Measurements from ENCODE around the gene ST3GAL5. TPM values are rescaled to one million over a fixed set of nuclear protein-coding genes. Genes with fewer than 3 reads are reported as not detected.

The ST3GAL5 gene
- total and polyA plus RNA-seq, 2 of the 8 experiments (the other 6 are each of a cell fraction or from before 2014, with no cell fraction given), result 1.9 to 4.5 TPM

- 93% methylated on average over 9 of the region's 9 CpGs; no CpG with 5 or more reads in 1 of the 2 experiments for WGBS, 2 experiments (ENCODE audit: extremely low coverage in 1 of 2, insufficient coverage in 1 of 2, insufficient read length in 1 of 2, insufficient replicate concordance in 2 of 2, low coverage in 1 of 2, low lambda C conversion rate in 2 of 2, missing lambda C conversion rate in 1 of 2)
- Histone ChIP-seq H3K9me3 (ENCODE audit: insufficient read depth in 2 of 2, low read depth in 1 of 2, low read length in 1 of 2) (peaks cover 4 to 10% of the 10 kb centered on the region in 2 experiments; a peak in 2 of 4 replicates), H4K91ac (replicated peaks; ENCODE audit: insufficient read length, low read length) (no peak overlapping the region), H3K27me3 (replicated peaks in 1 of 4; ENCODE audit: control insufficient read depth in 3 of 4, extremely low read depth in 1 of 4, insufficient read depth in 3 of 4, low read length in 3 of 4) (no peaks in the 10 kb centered on the region), H2BK20ac (ENCODE audit: low read length) (no peak overlapping the region), H3K4me3 (ENCODE audit: extremely low read depth in 1 of 4, insufficient read depth in 2 of 4, low read depth in 3 of 4, low read length in 4 of 4) (no peak overlapping the region), H3K4me1 (replicated peaks in 1 of 4; ENCODE audit: control insufficient read depth in 3 of 4, insufficient read depth in 4 of 4, low read length in 3 of 4) (peaks cover 0 to 2% (median 0%) of the 10 kb centered on the region in 4 experiments; a peak in 1 of 7 replicates), H4K5ac (ENCODE audit: insufficient read length, low read depth, low read length) (no peak overlapping the region), H3K4me2 (ENCODE audit: insufficient read depth in 1 of 2, low read depth in 2 of 2, low read length in 2 of 2) (no peak overlapping the region), H2AFZ (ENCODE audit: low read length) (no peak overlapping the region), H3K79me2 (ENCODE audit: control insufficient read depth in 1 of 2, insufficient read depth in 2 of 2, low read length in 2 of 2) (no peaks in the 10 kb centered on the region), H3K4ac (replicated peaks; ENCODE audit: insufficient read length, low read depth, low read length) (no peak overlapping the region), H3K56ac (replicated peaks; ENCODE audit: insufficient read length, low read depth, low read length) (no peak overlapping the region), H2BK120ac (replicated peaks; ENCODE audit: low read depth, low read length) (no peak overlapping the region), H2BK12ac (ENCODE audit: low read depth, low read length) (no peak overlapping the region), H3K14ac (ENCODE audit: insufficient read length) (no peak overlapping the region), H2AK5ac (ENCODE audit: low read depth, low read length) (no peak overlapping the region), H2BK15ac (ENCODE audit: low read length) (no peak overlapping the region), H4K8ac (ENCODE audit: extremely low read depth, insufficient read depth, low read length) (no peak overlapping the region; the same call in 1 of the 2 replicates), H3K23ac (ENCODE audit: insufficient read length) (no peak overlapping the region), H3K36me3 (ENCODE audit: control insufficient read depth in 2 of 4, insufficient read depth in 4 of 4, low read length in 3 of 4) (no peaks in the 10 kb centered on the region), H3K18ac (ENCODE audit: extremely low read depth, low read length) (no peak overlapping the region), H4K20me1 (replicated peaks in 1 of 2; ENCODE audit: control insufficient read depth in 1 of 2, insufficient read depth in 2 of 2, low read length in 2 of 2) (no peaks in the 10 kb centered on the region), H3K9ac (replicated peaks in 1 of 4; ENCODE audit: extremely low read depth in 1 of 4, low read depth in 3 of 4, low read length in 3 of 4) (no peak overlapping the region), H3K27ac (ENCODE audit: low read depth, low read length) (no peak overlapping the region), H3K23me2 (ENCODE audit: low read depth, low read length) (no peaks in the 10 kb centered on the region), H3K79me1 (ENCODE audit: low read depth, low read length) (no peaks in the 10 kb centered on the region; the same call in 1 of the 2 replicates), H2BK5ac (ENCODE audit: low read depth, low read length) (no peak overlapping the region)
- ChIA-PET POLR2A (ENCODE audit: partially characterized antibody) (no interaction called here), CTCF (ENCODE audit: partially characterized antibody) (interaction anchor here (0.9 to 3.7 kb wide), 6 partner anchors 9 to 150 kb away, joined by 3 to 19 read pairs (median 3); partner anchors contain the start of gene ST3GAL5)
- DNase-seq (ENCODE audit: low read depth in 1 of 2, low spot score in 2 of 2), result no peak
- no peak for TF ChIP-seq CREB1 (IDR thresholded peaks at IDR 0.05)
- no peak for TF ChIP-seq ATF3 (IDR thresholded peaks at IDR 0.05; ENCODE audit: insufficient read depth, low read depth, low read length)
- TF ChIP-seq SIN3A (conservative IDR thresholded peaks at IDR 0.05 in 1 of 2, IDR thresholded peaks at IDR 0.05 in 1 of 2; ENCODE audit: low read depth in 1 of 2, low read length in 2 of 2), result no peak
- TF ChIP-seq TCF12 (IDR thresholded peaks at IDR 0.05; ENCODE audit: low read depth, low read length), result no peak
- no peak for TF ChIP-seq CEBPB (IDR thresholded peaks at IDR 0.05; ENCODE audit: low read depth, low read length)
- no peak for FAIRE-seq
Observed at GRCh38 chr2:85878719-85879370, 9.9 kb downstream of the ST3GAL5 start.

Data from H1 (cell line).